IPS-18a (cell line): ENCODE data around the gene CNKSR3.

ENCODE experiments used
- H3K27ac ChIP-seq: one replicate; pipeline ENCODE4 v1.5.1; 2013; ENCODE audit warnings: low read length
- H3K27me3 ChIP-seq: one replicate; pipeline ENCODE4 v1.6.1; 2013; ENCODE audit warnings: mild to moderate bottlenecking, low read length; ENCODE audit not compliant: control insufficient read depth, insufficient read depth
- H3K36me3 ChIP-seq: one replicate; pipeline ENCODE4 v1.6.1; 2013; ENCODE audit warnings: low read depth, low read length; ENCODE audit not compliant: control insufficient read depth
- H3K4me1 ChIP-seq: one replicate; pipeline ENCODE4 v1.6.1; 2013; ENCODE audit warnings: low read depth, low read length; ENCODE audit not compliant: control insufficient read depth
- H3K4me3 ChIP-seq: one replicate; pipeline ENCODE4 v1.5.1; 2013; ENCODE audit warnings: low read length
- H3K9ac ChIP-seq: one replicate; pipeline ENCODE4 v1.6.1; 2013; ENCODE audit warnings: mild to moderate bottlenecking, low read length, moderate library complexity
- H3K9me3 ChIP-seq: one replicate; pipeline ENCODE4 v1.6.1; 2013; ENCODE audit warnings: low read depth, low read length; ENCODE audit not compliant: control insufficient read depth

The CNKSR3 gene

DNA sequence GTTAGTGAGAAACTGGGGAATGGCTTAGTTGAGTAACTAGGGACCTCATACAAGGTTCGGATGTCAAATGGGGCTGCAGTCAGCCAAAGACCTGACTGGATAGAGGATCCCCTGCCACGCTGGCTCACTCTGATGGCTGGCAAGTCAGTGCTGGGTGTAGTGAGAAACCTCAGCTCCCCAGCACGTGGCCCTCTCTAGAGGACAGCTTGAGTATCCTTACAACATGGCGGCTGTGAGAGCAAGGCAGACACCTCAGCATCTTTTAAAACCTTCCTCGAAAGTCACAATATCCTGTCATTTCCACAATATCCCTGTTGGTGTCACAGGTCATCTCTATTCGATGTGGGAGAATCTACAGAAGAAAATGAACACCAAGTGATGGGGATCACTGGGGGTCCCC is 127.2 kb downstream of the CNKSR3 start:
- no peak overlapping the region for H3K9ac ChIP-seq
- no peak overlapping the region for H3K4me3 ChIP-seq

DNA sequence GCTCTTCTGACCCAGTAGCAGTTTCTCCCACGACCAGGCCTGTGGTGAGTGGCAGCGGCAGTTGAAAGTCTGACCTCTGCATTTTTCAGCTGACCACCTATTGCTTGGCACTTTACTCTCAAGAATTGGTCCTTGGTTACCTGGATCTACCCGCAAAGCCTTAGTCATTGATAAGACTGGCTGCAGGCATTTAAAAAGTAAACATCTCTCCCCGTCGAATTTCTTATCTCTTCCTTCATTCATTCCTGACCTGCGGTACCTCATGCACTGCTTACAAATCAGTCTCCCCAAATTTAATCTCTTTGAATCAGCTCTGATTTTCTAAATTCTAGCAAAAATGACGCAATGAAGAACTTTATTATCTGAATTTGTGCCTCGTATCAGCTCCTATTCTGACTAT is 127.7 kb downstream of the CNKSR3 start:
- no peaks in the 10 kb centered on the region for H3K36me3 ChIP-seq
- H3K9me3 ChIP-seq, result no peaks in the 10 kb centered on the region
- H3K9ac ChIP-seq, result no peak overlapping the region

More for the DNA sequence above, 127.2 kb downstream of the CNKSR3 start:
- H3K27ac ChIP-seq, result no peak overlapping the region
- H3K27me3 ChIP-seq, result no peaks in the 10 kb centered on the region
- H3K36me3 ChIP-seq, result no peaks in the 10 kb centered on the region
- H3K4me1 ChIP-seq, result no peaks in the 10 kb centered on the region
- no peaks in the 10 kb centered on the region for H3K9me3 ChIP-seq

DNA sequence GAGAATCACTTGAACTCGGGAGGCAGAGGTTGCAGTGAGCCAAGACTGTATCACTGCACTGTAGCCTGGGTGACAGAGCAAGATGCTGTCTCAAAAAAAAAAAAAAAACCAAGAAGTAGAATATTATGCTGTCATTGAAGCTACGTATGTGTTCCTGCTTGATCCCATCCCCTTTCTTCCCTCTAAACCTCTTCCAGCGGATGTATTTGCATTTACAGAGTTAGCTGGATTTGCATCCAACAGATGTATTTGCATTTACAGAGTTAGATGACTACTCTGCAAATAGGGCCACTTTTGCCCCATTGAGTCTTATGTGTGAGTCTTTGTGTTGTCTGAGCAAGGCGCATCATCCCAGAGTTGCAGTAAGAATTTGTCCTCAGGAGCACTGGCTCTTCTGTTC is 128.9 kb downstream of the CNKSR3 start:
- Histone ChIP-seq H3K27me3 (no peaks in the 10 kb centered on the region), H3K9ac (no peak overlapping the region), H3K9me3 (no peaks in the 10 kb centered on the region), H3K27ac (no peak overlapping the region), H3K36me3 (no peaks in the 10 kb centered on the region), H3K4me1 (no peaks in the 10 kb centered on the region), H3K4me3 (no peak overlapping the region)

More for the DNA sequence above, 127.7 kb downstream of the CNKSR3 start:
- Histone ChIP-seq H3K4me3 (no peak overlapping the region), H3K27me3 (no peaks in the 10 kb centered on the region), H3K4me1 (no peaks in the 10 kb centered on the region), H3K27ac (no peak overlapping the region)

DNA sequence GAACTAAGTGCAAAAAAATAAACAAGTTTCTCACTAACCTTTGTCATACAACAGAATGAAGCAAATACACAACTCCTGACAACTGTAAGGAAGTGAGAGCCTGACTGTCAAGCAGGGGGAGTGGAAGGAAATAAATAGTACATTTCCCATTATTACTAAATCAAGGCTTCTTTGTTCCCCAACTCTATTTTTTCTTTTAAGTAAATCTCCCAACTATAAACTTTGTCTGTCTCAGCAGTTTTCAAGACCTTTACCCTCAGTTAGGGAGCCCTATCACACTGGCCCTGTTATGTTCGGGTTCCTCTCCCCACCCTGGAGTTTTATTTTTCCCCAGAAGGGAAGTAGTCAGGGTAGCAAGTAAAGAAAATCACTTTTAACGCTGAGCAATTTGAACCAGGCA is 129.7 kb downstream of the CNKSR3 start:
- Histone ChIP-seq H3K9me3 (no peaks in the 10 kb centered on the region), H3K4me1 (no peaks in the 10 kb centered on the region), H3K27me3 (no peaks in the 10 kb centered on the region), H3K27ac (no peak overlapping the region), H3K9ac (no peak overlapping the region), H3K4me3 (no peak overlapping the region), H3K36me3 (no peaks in the 10 kb centered on the region)

DNA sequence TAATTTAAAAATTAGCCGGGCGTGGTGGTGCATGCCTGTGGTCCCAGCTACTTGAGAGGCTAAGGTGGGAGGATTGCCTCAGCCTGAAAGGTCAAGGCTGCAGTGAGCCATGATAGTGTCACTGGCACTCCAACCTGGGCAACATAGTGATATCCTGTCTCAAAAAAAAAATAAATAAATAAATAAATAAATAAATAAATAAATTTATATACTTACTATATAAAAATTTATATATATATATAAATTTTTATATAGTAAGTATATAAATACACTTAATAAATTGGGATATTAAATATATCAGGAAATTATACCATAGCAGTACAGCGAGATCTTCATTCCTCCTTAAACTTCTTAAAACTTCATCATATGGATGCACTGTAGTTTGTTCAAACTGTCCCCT is 130.9 kb downstream of the CNKSR3 start:
- H3K9ac ChIP-seq, result no peak overlapping the region
- H3K27me3 ChIP-seq, result no peaks in the 10 kb centered on the region
- no peaks in the 10 kb centered on the region for H3K4me1 ChIP-seq
- no peaks in the 10 kb centered on the region for H3K9me3 ChIP-seq
- no peaks in the 10 kb centered on the region for H3K36me3 ChIP-seq
- H3K4me3 ChIP-seq, result no peak overlapping the region
- H3K27ac ChIP-seq, result no peak overlapping the region

DNA sequence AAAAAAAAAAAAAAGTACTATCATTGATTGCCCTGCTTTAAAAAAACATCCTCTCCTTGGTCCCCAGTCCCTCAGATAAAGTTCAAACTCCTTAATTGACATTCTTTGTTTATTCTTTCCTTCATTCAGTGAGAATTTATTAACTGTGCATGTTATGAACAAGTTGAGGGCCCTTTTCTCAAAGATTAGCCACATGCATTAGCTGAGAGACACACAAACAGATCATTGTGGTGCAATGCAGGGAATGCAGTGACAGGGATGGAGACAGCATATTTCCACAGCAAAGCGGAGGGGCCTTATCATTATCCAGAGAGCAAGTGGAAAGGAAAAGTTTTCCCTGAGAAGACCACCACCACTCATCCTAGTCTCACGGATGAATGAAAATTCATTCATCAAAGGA is 132.0 kb downstream of the CNKSR3 start:
- no peaks in the 10 kb centered on the region for H3K36me3 ChIP-seq
- H3K27me3 ChIP-seq, result no peaks in the 10 kb centered on the region
- no peak overlapping the region for H3K9ac ChIP-seq
- no peaks in the 10 kb centered on the region for H3K9me3 ChIP-seq
- no peaks in the 10 kb centered on the region for H3K4me1 ChIP-seq
- no peak overlapping the region for H3K4me3 ChIP-seq
- H3K27ac ChIP-seq, result no peak overlapping the region

DNA sequence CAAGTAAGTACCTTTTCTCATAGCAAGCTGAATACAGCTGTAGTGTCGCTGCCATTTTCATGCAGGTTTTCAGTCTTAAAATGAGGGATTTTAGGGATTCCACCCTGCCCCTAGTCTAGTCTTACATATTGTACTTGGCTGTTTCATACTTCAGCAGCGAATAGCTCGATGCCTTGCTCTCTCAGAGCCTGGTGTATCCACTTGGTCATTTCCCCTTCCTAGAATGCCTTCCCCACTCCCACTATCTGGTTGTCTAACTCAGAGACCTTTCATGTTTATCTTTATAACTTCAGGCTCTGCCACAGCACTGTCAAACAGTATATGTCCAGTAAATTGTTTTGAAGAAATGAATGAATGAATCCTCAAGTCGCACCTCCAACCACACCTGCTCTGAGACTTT is 132.8 kb downstream of the CNKSR3 start:
- H3K4me1 ChIP-seq, result no peaks in the 10 kb centered on the region
- H3K27me3 ChIP-seq, result no peaks in the 10 kb centered on the region
- no peak overlapping the region for H3K9ac ChIP-seq
- H3K9me3 ChIP-seq, result no peaks in the 10 kb centered on the region
- H3K4me3 ChIP-seq, result no peak overlapping the region
- no peaks in the 10 kb centered on the region for H3K36me3 ChIP-seq
- no peak overlapping the region for H3K27ac ChIP-seq

DNA sequence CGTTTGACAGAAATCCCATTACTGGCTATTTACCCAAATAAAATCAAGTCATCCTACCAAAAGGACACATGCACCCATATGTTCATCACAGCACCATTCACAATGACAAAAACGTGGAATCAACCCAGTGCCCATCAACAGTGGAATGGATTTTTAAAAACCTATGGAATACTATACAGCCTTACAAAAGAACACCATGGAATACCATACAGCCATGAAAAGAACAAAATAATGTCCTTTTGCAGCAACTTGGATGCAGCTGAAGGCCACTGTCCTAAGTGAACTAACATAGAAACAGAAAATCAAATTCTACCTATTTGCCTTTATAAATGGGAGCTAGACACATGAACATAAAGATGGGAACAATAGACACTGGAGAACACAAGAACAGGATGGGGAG is 136.5 kb downstream of the CNKSR3 start:
- H3K27ac ChIP-seq, result no peak overlapping the region

DNA sequence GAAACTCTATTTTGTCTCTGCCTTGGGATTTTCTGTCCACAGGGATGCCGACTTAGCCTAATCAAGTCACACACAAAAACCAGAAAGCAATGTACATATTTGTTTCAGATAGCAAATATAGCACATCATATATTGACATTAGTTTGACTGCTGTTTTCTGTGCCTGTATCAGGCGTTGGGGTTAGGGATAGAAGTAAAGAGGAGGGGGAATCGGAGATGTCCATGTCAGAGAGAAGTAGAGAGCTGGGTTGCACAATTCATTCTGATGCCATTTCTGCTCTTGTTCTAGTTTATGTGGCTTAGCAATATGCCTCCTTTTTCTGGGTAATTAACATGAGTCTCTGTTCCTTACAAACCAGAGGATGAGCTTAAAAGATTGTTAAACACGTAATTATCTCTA is 139.2 kb downstream of the CNKSR3 start:
- Histone ChIP-seq H3K4me3 (no peak overlapping the region), H3K4me1 (no peaks in the 10 kb centered on the region), H3K36me3 (no peaks in the 10 kb centered on the region), H3K9ac (no peak overlapping the region), H3K27me3 (no peaks in the 10 kb centered on the region), H3K27ac (no peak overlapping the region), H3K9me3 (no peaks in the 10 kb centered on the region)

More for the DNA sequence above, 136.5 kb downstream of the CNKSR3 start:
- no peaks in the 10 kb centered on the region for H3K4me1 ChIP-seq
- H3K9ac ChIP-seq, result no peak overlapping the region
- H3K9me3 ChIP-seq, result no peaks in the 10 kb centered on the region
- no peaks in the 10 kb centered on the region for H3K27me3 ChIP-seq
- no peaks in the 10 kb centered on the region for H3K36me3 ChIP-seq
- no peak overlapping the region for H3K4me3 ChIP-seq

DNA sequence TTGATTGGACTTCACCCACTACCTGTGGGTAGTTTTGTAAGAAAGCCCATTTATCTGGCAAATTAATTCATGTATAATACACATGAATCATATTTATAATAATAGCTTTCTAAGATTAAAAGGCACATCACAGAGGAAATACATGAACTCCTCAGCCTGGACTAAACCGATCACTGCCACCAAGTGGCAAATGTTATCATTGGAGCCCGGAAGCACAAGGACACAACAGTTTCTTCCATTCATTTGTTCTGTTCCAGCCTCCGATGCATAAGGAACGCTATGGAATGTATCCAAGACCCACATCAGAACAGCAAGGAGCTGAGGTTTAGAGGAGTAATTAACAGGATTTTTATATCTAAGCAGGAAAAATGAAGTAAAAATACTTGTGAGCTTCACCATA is 139.9 kb downstream of the CNKSR3 start:
- H3K4me3 ChIP-seq, result no peak overlapping the region
- no peak overlapping the region for H3K27ac ChIP-seq
- no peak overlapping the region for H3K9ac ChIP-seq
- H3K27me3 ChIP-seq, result no peaks in the 10 kb centered on the region
- H3K9me3 ChIP-seq, result no peaks in the 10 kb centered on the region
- H3K4me1 ChIP-seq, result no peaks in the 10 kb centered on the region
- H3K36me3 ChIP-seq, result no peaks in the 10 kb centered on the region

DNA sequence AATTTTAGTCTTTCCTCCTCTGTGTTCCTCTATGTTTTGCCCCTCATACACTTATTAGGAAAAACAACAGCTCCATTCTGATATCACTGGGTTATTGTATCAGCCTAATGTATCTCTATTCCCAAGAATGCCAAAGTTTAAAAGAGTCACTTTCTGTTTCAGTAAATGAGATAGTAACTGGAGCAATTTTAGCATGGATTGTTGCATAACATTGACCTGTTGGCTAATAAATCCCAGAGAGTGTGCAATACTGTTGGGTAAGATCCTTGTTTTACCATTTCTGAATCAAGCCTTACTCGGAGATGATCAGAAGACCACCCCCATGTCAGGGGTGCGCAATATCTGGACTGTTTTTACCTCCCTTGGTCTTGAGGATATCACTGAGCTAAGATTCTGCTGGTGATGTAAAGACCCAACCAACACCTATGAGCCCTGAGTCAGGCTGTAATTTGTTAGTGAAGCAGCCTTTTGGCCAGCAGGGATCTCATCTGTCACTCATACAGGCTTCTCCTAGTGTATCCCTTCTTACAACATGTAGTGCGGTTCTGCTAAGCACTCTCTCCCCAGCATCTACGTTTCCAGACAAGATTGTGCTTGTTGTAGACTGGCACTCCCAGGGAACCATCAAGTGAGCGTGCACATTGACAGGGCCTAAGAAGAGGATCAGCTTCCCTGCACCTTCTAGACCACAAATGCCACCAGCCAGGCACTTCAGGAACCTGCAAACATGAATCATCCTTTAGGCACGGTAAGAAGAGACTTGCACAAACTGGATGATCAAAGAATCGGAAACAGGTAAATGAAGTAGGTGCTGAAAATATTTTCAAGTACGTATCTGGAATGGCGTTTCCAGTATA is 142.4 kb downstream of the CNKSR3 start:
- no peaks in the 10 kb centered on the region for H3K9me3 ChIP-seq
- no peak overlapping the region for H3K27ac ChIP-seq
- H3K4me1 ChIP-seq, result no peaks in the 10 kb centered on the region
- no peaks in the 10 kb centered on the region for H3K27me3 ChIP-seq
- H3K4me3 ChIP-seq, result no peak overlapping the region
- no peak overlapping the region for H3K9ac ChIP-seq
- H3K36me3 ChIP-seq, result no peaks in the 10 kb centered on the region

DNA sequence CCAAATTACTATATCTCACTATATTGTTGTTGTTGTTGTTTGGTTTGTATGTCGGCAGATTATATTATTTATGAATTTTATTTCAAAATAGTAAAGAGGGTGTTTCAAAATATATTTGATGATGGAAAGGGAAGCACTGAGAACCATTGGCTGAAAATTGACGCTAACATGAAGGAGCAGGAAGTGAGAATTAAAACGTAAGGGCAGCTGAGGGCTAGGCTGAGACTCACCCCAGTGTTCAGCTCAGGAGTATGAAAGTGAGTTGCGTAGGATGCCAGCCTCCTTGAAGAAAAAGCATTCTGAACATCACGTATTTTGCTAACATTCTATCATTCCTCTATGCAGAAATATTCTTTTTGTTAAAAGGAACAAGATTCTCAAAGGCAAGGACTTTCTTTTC is 143.1 kb downstream of the CNKSR3 start:
- Histone ChIP-seq H3K4me1 (no peaks in the 10 kb centered on the region), H3K4me3 (no peak overlapping the region), H3K27me3 (no peaks in the 10 kb centered on the region), H3K9me3 (no peaks in the 10 kb centered on the region), H3K36me3 (no peaks in the 10 kb centered on the region), H3K9ac (no peak overlapping the region), H3K27ac (no peak overlapping the region)
